Esophagus squamous epithelium (tissue), 4 donors: Measurements from ENCODE around the gene CAMTA1.

Experiments used
- CTCF ChIP-seq, 6 experiments: fragments of 450-650 bp in 4 of 6; fragments of 200-600 bp in 2 of 6; sonication (generic) in 2 of 6; IDR thresholded peaks; one replicate each; pipeline ENCODE4 v1.5.1; 2016 to 2019; ENCODE audit warnings: antibody characterized with exemption in 6 of 6, mild to moderate bottlenecking in 4 of 6, moderate library complexity in 4 of 6
- POLR2A ChIP-seq, 4 donors: fragments of 450-650 bp; IDR thresholded peaks; one replicate each; pipeline ENCODE4 v1.6.1; 2017; ENCODE audit warnings: antibody characterized with exemption in 4 of 4, mild to moderate bottlenecking in 4 of 4, moderate library complexity in 3 of 4

GRCh38 chr1:7199077-7199779 lies 414.0 kb downstream of the CAMTA1 start:
- TF ChIP-seq POLR2A (IDR thresholded peaks at IDR 0.05) (no peak), CTCF (IDR thresholded peaks at IDR 0.05) (no peak)
